GM23248 (cell line): ENCODE data around the gene GDF10.

Experiments used
- EZH2 ChIP-seq: fragments of 200-600 bp; sonication (generic); IDR thresholded peaks from 2 replicates; pipeline ENCODE4 v1.6.1; 2018; ENCODE audit warnings: antibody characterized with exemption, mild to moderate bottlenecking; ENCODE audit not compliant: insufficient read depth, poor library complexity, severe bottlenecking
- EZH2phosphoT487 ChIP-seq: fragments of 200-600 bp; sonication (generic); IDR thresholded peaks from 2 replicates; pipeline ENCODE4 v1.6.1; 2018; ENCODE audit warnings: antibody characterized with exemption, moderate library complexity, mild to moderate bottlenecking, low read depth; ENCODE audit not compliant: insufficient read depth

DNA sequence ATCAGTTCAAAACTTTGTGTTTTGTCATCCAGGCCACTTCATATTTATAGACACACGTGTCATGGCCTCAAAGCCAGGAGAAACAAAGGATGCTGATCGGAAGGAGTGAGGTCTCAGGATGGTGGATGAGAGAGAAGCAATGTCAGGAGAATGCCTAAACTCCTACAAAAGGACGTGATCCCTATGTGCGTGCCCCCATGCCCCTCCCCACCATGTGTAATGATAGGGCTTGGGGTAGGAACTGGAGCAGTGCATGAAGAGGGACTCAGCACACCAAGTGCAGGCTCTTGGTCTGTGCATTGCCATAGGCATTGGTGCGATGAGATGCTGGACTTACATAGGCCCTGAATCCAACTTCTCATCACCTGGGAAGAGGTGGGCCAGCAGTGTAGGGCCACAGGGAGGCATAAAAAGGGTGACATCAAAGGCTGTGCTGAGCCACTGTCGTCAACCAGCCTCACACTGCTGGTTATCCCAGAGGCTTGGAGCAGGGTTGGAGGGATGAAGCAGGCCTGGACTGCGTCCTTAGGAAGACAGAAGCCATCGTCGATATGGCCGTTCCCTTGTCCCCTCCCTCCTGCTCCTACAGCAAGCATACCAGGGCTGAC is 46.9 kb upstream of the GDF10 start:
- no peak for TF ChIP-seq EZH2
- no peak for TF ChIP-seq EZH2phosphoT487
